IMR-90 (cell line): ENCODE measurements around the gene SEL1L3. TPM values are rescaled to one million over a fixed set of nuclear protein-coding genes. Genes with fewer than 3 reads are reported as not detected.

Experiments used
- ATAC-seq: fragments of 200-7000 bp; cut with Tn5 transposase; 2 replicates; pipeline ENCODE4 v1.9.1; 2020; ENCODE audit warnings: low read depth, mild to moderate bottlenecking, moderate library complexity
- BruUV-seq: library from RNA; stranded (reverse); fragments of 400-500 nt; replicated peaks from 2 replicates; lab custom pipeline; 2021; lab: Mats Ljungman, UMichigan
- CTCF ChIA-PET: fragments of 300-600 bp; formaldehyde crosslinking; extraction: SDS; loops from one replicate; lab custom pipeline; 2021; ENCODE audit warnings: antibody characterized with exemption; lab: Yijun Ruan, JAX
- POLR2A ChIA-PET: fragments of 300-600 bp; sonication (Branson Sonifier 250); formaldehyde crosslinking; loops from one replicate; lab custom pipeline; 2022; ENCODE audit warnings: antibody characterized with exemption; ENCODE audit not compliant: unreplicated experiment; lab: Charles Lee
- DNase-seq: peaks from one replicate; pipeline ENCODE4 v3.0.0; 2013
- H2AFZ ChIP-seq: replicated peaks from 2 replicates; pipeline ENCODE3; 2013; ENCODE audit warnings: low read length, mild to moderate bottlenecking; ENCODE audit not compliant: poor library complexity
- H2AK5ac ChIP-seq: 2 replicates; pipeline ENCODE4 v1.6.1; 2013; ENCODE audit warnings: low read depth, low read length, inconsistent platforms
- H2AK9ac ChIP-seq: replicated peaks from 2 replicates; pipeline ENCODE3; 2013; ENCODE audit warnings: mild to moderate bottlenecking, low read depth, low read length, moderate library complexity; ENCODE audit not compliant: poor library complexity
- H2BK120ac ChIP-seq: 2 replicates; pipeline ENCODE4 v1.6.1; 2013; ENCODE audit warnings: low read depth, low read length, inconsistent platforms
- H2BK15ac ChIP-seq: 3 replicates; pipeline ENCODE4 v1.6.1; 2013; ENCODE audit warnings: low read depth, low read length, inconsistent platforms
- H2BK20ac ChIP-seq: 2 replicates; pipeline ENCODE4 v1.6.1; 2013; ENCODE audit warnings: low read depth, mild to moderate bottlenecking, inconsistent platforms, low read length, moderate library complexity
- H2BK5ac ChIP-seq: 2 replicates; pipeline ENCODE4 v1.6.1; 2013; ENCODE audit warnings: mild to moderate bottlenecking, low read depth, low read length, inconsistent platforms; ENCODE audit not compliant: poor library complexity, severe bottlenecking
- H3K14ac ChIP-seq: replicated peaks from 2 replicates; pipeline ENCODE4 v1.6.1; 2013; ENCODE audit warnings: low read depth, low read length, inconsistent platforms
- H3K18ac ChIP-seq: 2 replicates; pipeline ENCODE4 v1.6.1; 2013; ENCODE audit warnings: low read depth, low read length, control low read depth
- H3K23ac ChIP-seq: 2 replicates; pipeline ENCODE4 v1.6.1; 2013; ENCODE audit warnings: low read depth, low read length, inconsistent platforms
- H3K27ac ChIP-seq: 2 replicates; pipeline ENCODE4 v1.5.1; 2013; ENCODE audit warnings: mild to moderate bottlenecking, control low read depth, low read length; ENCODE audit not compliant: insufficient read depth
- H3K27me3 ChIP-seq: 2 replicates; pipeline ENCODE4 v1.6.1; 2013; ENCODE audit warnings: low read length; ENCODE audit not compliant: control insufficient read depth, insufficient read depth
- H3K36me3 ChIP-seq: 2 replicates; pipeline ENCODE4 v1.6.1; 2013; ENCODE audit warnings: low read length, mixed read lengths; ENCODE audit not compliant: control insufficient read depth, insufficient read depth
- H3K4ac ChIP-seq: 2 replicates; pipeline ENCODE4 v1.6.1; 2013; ENCODE audit warnings: low read depth, low read length, inconsistent platforms
- H3K4me1 ChIP-seq: 2 replicates; pipeline ENCODE4 v1.6.1; 2013; ENCODE audit warnings: low read length, mixed read lengths; ENCODE audit not compliant: control insufficient read depth, insufficient read depth
- H3K4me2 ChIP-seq: 2 replicates; pipeline ENCODE4 v1.6.1; 2013; ENCODE audit warnings: low read depth, mild to moderate bottlenecking, control low read depth, low read length, moderate library complexity
- H3K4me3 ChIP-seq: 2 replicates; pipeline ENCODE4 v1.5.1; 2013; ENCODE audit warnings: low read depth, mild to moderate bottlenecking, control low read depth, low read length, moderate library complexity; ENCODE audit not compliant: insufficient read depth
- H3K56ac ChIP-seq: 2 replicates; pipeline ENCODE4 v1.6.1; 2013; ENCODE audit warnings: low read length, inconsistent platforms; ENCODE audit not compliant: insufficient read depth; ENCODE audit errors: extremely low read depth
- H3K79me1 ChIP-seq, 2 experiments: 2 replicates each; pipeline ENCODE4 v1.6.1; 2013; ENCODE audit warnings: low read length in 2 of 2, inconsistent platforms in 1 of 2, low read depth in 1 of 2
- H3K9ac ChIP-seq: 2 replicates; pipeline ENCODE4 v1.6.1; 2013; ENCODE audit warnings: low read depth, low read length, control low read depth
- H3K9me1 ChIP-seq: 2 replicates; pipeline ENCODE4 v1.6.1; 2013; ENCODE audit warnings: low read length, inconsistent platforms; ENCODE audit not compliant: insufficient read depth
- H3K9me3 ChIP-seq: 2 replicates; pipeline ENCODE4 v1.6.1; 2013; ENCODE audit warnings: low read length; ENCODE audit not compliant: control insufficient read depth, insufficient read depth
- H4K20me1 ChIP-seq: 2 replicates; pipeline ENCODE4 v1.6.1; 2013; ENCODE audit warnings: low read length, inconsistent platforms; ENCODE audit not compliant: insufficient read depth
- H4K5ac ChIP-seq: 2 replicates; pipeline ENCODE4 v1.6.1; 2013; ENCODE audit warnings: mild to moderate bottlenecking, low read depth, low read length, control low read depth
- H4K8ac ChIP-seq, 2 experiments: 2 replicates each; pipeline ENCODE4 v1.6.1; 2013; ENCODE audit warnings: low read depth in 2 of 2, low read length in 2 of 2, control low read depth in 1 of 2, inconsistent platforms in 1 of 2
- H4K91ac ChIP-seq: 2 replicates; pipeline ENCODE4 v1.6.1; 2013; ENCODE audit warnings: low read depth, low read length, inconsistent platforms; ENCODE audit not compliant: insufficient read depth
- BHLHE40 ChIP-seq: fragments of 150-350 bp; IDR thresholded peaks from 2 replicates; pipeline ENCODE4 v1.6.1; 2016; ENCODE audit warnings: mild to moderate bottlenecking, low read depth, low read length
- CHD1 ChIP-seq: IDR thresholded peaks from 2 replicates; pipeline ENCODE4 v1.6.1; 2012; ENCODE audit warnings: low read depth, low read length, improper control_type of control experiment
- FOS ChIP-seq: fragments of 150-350 bp; IDR thresholded peaks from 2 replicates; pipeline ENCODE4 v1.6.1; 2016; ENCODE audit warnings: low read depth, low read length
- MAFK ChIP-seq: IDR thresholded peaks from 2 replicates; pipeline ENCODE4 v1.6.1; 2012; ENCODE audit warnings: low read depth, low read length, improper control_type of control experiment
- MAZ ChIP-seq: IDR thresholded peaks from 2 replicates; pipeline ENCODE4 v1.6.1; 2012; ENCODE audit warnings: low read depth, mild to moderate bottlenecking, low read length, improper control_type of control experiment, moderate library complexity, borderline replicate concordance
- MXI1 ChIP-seq: IDR thresholded peaks from 2 replicates; pipeline ENCODE4 v1.6.1; 2012; ENCODE audit warnings: low read depth, mild to moderate bottlenecking, low read length, moderate library complexity, borderline replicate concordance
- NFE2L2 ChIP-seq: fragments of 150-350 bp; IDR thresholded peaks from 2 replicates; pipeline ENCODE4 v1.6.1; 2016; ENCODE audit warnings: low read depth, mild to moderate bottlenecking, low read length
- POLR2A ChIP-seq: IDR thresholded peaks from 2 replicates; pipeline ENCODE4 v1.6.1; 2012; ENCODE audit warnings: mild to moderate bottlenecking, low read depth, low read length
- RCOR1 ChIP-seq: IDR thresholded peaks from 2 replicates; pipeline ENCODE4 v1.6.1; 2012; ENCODE audit warnings: mild to moderate bottlenecking, low read length, improper control_type of control experiment; ENCODE audit not compliant: insufficient replicate concordance
- RFX5 ChIP-seq: IDR thresholded peaks from 2 replicates; pipeline ENCODE4 v1.8.0; 2012; ENCODE audit warnings: low read depth, mild to moderate bottlenecking, low read length, moderate library complexity
- SMC3 ChIP-seq: fragments of 150-350 bp; IDR thresholded peaks from 2 replicates; pipeline ENCODE4 v1.6.1; 2016; ENCODE audit warnings: low read depth, mild to moderate bottlenecking, antibody characterized with exemption, low read length, moderate library complexity
- WGBS, 2 experiments: methylation state at CpG; one replicate each; pipeline versions ENCODE4 v1.1.5 to v1.1.7; 2013; ENCODE audit warnings: missing lambda C conversion rate in 2 of 2; ENCODE audit not compliant: insufficient read length in 1 of 2; ENCODE audit errors: extremely low coverage in 2 of 2; 5-methylcytosine and 5-hydroxymethylcytosine counted together
- dilution Hi-C: fragments of 300-500 bp; cut with HindIII; formaldehyde crosslinking; loops from one replicate; pipeline ENCODE4 v1.14.3; 2018; ENCODE audit warnings: low sequenced_read_pairs; ENCODE audit not compliant: unreplicated experiment
- in situ Hi-C: fragments of 300-500 bp; cut with MboI; formaldehyde crosslinking; loops from 3 replicates; pipeline ENCODE4 v1.14.3; 2019; ENCODE audit warnings: low sequenced_read_pairs, inconsistent platforms, mixed read lengths
- intact Hi-C: fragments of 100-400 bp; cut with micrococcal nuclease; formaldehyde crosslinking; loops from 2 replicates; pipeline ENCODE4 v1.10.0; 2022
- polyA plus RNA-seq, 3 experiments: library from polyadenylated mRNA; depleted of rRNA; stranded (reverse); fragments of >200 nt; gene quantifications; 2 replicates each; pipeline ENCODE4 v1.2.3, GENCODE V29; 2012; ENCODE audit warnings: low replicate concordance in 1 of 3
- total RNA-seq: library from RNA; depleted of rRNA; stranded (reverse); fragments of >200 nt; gene quantifications from 2 replicates; pipeline ENCODE4 v1.2.3, GENCODE V29; 2012
- TF ChIP-seq, protein P1 (sequence below): fragments of 150-350 bp; IDR thresholded peaks from 2 replicates; pipeline ENCODE4 v1.6.1; 2017; ENCODE audit warnings: mild to moderate bottlenecking, antibody characterized with exemption, low read length, low read depth
- TF ChIP-seq, protein P2 (sequence below): conservative IDR thresholded peaks from 2 replicates; pipeline ENCODE4 v1.5.1; 2012; ENCODE audit warnings: mild to moderate bottlenecking, low read depth, low read length, improper control_type of control experiment
- TF ChIP-seq, protein P3 (sequence below): fragments of 150-350 bp; IDR thresholded peaks from 2 replicates; pipeline ENCODE4 v1.6.1; 2016; ENCODE audit warnings: low read depth, mild to moderate bottlenecking, low read length, moderate library complexity, borderline replicate concordance

The SEL1L3 gene
- total and polyA plus RNA-seq, 2 of the 4 experiments (the other 2 are of a cell fraction), result 16.4 to 43.7 TPM

DNA sequence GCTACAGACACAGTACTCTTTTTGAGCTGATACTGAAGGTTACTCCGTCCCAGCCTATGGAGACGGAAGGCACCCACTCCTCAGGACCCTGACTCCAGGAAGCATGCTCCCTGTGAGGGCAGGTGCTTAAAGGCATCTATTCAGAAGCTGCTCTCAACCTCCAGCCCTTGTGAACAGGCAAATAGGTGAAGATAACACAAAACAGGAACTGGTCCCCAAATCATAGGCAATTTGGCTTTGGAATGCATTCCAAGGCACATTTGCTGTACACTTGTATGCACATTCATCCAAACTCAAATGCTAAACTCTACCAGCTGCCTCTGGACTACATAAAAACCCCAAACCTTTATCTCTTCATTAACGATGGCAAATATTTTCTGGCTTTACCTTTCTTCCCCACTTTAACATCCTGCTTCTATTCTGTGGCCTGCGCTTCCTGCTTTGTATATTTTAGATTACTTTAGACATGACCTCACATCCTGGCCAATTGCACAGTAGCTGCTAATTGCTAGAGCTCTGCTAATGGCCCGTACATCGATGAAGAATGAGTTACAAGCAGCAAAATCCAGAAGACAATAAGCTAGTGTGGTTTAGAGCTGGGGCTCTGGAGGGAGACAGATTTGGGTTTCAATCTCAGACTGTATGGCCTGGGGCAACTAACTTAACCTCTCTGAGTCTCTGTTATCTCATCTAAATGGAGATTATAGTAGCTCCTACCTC lies 3.2 kb downstream of the SEL1L3 start:
- dilution Hi-C loops, result no loop called here
- peak overlapping the region; percentile 18; the same call in 1 of the 2 replicates for H2BK20ac ChIP-seq
- H3K18ac ChIP-seq, result no peak overlapping the region
- H3K56ac ChIP-seq, result no peak overlapping the region
- H2AK9ac ChIP-seq, result no peak overlapping the region
- no peaks in the 10 kb centered on the region for H3K36me3 ChIP-seq
- in situ Hi-C loops, result no loop called here
- no peak overlapping the region for H2AFZ ChIP-seq
- TF ChIP-seq FOS (no peak), RCOR1 (no peak), BHLHE40 (no peak), SMC3 (no peak), POLR2A (no peak), CHD1 (no peak), MXI1 (no peak), NFE2L2 (no peak), MAFK (no peak), MAZ (no peak), RFX5 (no peak)
- TF ChIP-seq, protein P1, sequence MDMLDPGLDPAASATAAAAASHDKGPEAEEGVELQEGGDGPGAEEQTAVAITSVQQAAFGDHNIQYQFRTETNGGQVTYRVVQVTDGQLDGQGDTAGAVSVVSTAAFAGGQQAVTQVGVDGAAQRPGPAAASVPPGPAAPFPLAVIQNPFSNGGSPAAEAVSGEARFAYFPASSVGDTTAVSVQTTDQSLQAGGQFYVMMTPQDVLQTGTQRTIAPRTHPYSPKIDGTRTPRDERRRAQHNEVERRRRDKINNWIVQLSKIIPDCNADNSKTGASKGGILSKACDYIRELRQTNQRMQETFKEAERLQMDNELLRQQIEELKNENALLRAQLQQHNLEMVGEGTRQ, result no peak
- TF ChIP-seq, protein P2, sequence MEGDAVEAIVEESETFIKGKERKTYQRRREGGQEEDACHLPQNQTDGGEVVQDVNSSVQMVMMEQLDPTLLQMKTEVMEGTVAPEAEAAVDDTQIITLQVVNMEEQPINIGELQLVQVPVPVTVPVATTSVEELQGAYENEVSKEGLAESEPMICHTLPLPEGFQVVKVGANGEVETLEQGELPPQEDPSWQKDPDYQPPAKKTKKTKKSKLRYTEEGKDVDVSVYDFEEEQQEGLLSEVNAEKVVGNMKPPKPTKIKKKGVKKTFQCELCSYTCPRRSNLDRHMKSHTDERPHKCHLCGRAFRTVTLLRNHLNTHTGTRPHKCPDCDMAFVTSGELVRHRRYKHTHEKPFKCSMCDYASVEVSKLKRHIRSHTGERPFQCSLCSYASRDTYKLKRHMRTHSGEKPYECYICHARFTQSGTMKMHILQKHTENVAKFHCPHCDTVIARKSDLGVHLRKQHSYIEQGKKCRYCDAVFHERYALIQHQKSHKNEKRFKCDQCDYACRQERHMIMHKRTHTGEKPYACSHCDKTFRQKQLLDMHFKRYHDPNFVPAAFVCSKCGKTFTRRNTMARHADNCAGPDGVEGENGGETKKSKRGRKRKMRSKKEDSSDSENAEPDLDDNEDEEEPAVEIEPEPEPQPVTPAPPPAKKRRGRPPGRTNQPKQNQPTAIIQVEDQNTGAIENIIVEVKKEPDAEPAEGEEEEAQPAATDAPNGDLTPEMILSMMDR, result no peak
- TF ChIP-seq, protein P3, sequence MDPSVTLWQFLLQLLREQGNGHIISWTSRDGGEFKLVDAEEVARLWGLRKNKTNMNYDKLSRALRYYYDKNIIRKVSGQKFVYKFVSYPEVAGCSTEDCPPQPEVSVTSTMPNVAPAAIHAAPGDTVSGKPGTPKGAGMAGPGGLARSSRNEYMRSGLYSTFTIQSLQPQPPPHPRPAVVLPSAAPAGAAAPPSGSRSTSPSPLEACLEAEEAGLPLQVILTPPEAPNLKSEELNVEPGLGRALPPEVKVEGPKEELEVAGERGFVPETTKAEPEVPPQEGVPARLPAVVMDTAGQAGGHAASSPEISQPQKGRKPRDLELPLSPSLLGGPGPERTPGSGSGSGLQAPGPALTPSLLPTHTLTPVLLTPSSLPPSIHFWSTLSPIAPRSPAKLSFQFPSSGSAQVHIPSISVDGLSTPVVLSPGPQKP, result no peak
- no TSS peak for BruUV-seq
- H4K91ac ChIP-seq, result no peak overlapping the region
- no peaks in the 10 kb centered on the region for H3K27me3 ChIP-seq
- peaks cover 20 to 37% of the 10 kb centered on the region in 2 experiments for H3K79me1 ChIP-seq
- no peak overlapping the region for H3K4me3 ChIP-seq
- no peak overlapping the region for H4K8ac ChIP-seq
- peak overlapping the region; percentile 6 for H2BK120ac ChIP-seq
- peaks cover 13% of the 10 kb centered on the region for H3K4me1 ChIP-seq
- no peak overlapping the region; the same call in 1 of the 2 replicates for H3K4ac ChIP-seq
- H4K20me1 ChIP-seq, result no peaks in the 10 kb centered on the region
- H2BK15ac ChIP-seq, result no peak overlapping the region
- H2BK5ac ChIP-seq, result no peak overlapping the region
- H3K9me1 ChIP-seq, result peaks cover 17% of the 10 kb centered on the region; the same call in 1 of the 2 replicates
- H3K9ac ChIP-seq, result no peak overlapping the region
- DNase-seq (no peak), ATAC-seq (no peak)
- H4K5ac ChIP-seq, result no peak overlapping the region
- H3K23ac ChIP-seq, result peak overlapping the region; percentile 14; the same call in 1 of the 2 replicates
- no peak overlapping the region for H3K27ac ChIP-seq
- no peak overlapping the region for H3K4me2 ChIP-seq
- H3K14ac ChIP-seq, result peak overlapping the region; percentile 45; the same call in 1 of the 2 replicates
- ChIA-PET CTCF (no interaction called here), POLR2A (no interaction called here)
- H3K9me3 ChIP-seq, result no peaks in the 10 kb centered on the region
- intact Hi-C loops, result loop anchor here (5.0 kb wide), 2 partner anchors 53 to 417 kb away; partner anchors contain the start of gene SMIM20
- WGBS, 2 experiments, result 100% methylated on average over 1 of the region's 6 CpGs; no CpG with 5 or more reads in 1 of the 2 experiments
- H2AK5ac ChIP-seq, result no peak overlapping the region
